Mesothelial cell of epicardium (in vitro differentiated cells): ENCODE results near the gene RNF223. TPM values are rescaled to one million over a fixed set of nuclear protein-coding genes. Genes with fewer than 3 reads are reported as not detected.

ENCODE experiments used
- DNase-seq, 2 experiments: peaks; one replicate each; pipeline ENCODE4 v3.0.0; 2021; ENCODE audit warnings: low spot score in 2 of 2; ENCODE audit not compliant: unreplicated experiment in 2 of 2
- H3K27ac Mint-ChIP-seq: 2 replicates; pipeline ENCODE4 v1.8.0; 2021; ENCODE audit warnings: mixed read lengths
- H3K27me3 Mint-ChIP-seq: 2 replicates; pipeline ENCODE4 v1.8.0; 2021; ENCODE audit warnings: low read depth, mixed read lengths
- H3K36me3 Mint-ChIP-seq: 2 replicates; pipeline ENCODE4 v1.8.0; 2021; ENCODE audit warnings: mixed read lengths
- H3K4me1 Mint-ChIP-seq: 2 replicates; pipeline ENCODE4 v1.8.0; 2021; ENCODE audit warnings: mixed read lengths
- H3K4me3 Mint-ChIP-seq: 2 replicates; pipeline ENCODE4 v1.8.0; 2021; ENCODE audit warnings: mild to moderate bottlenecking, moderate library complexity, mixed read lengths
- H3K9me3 Mint-ChIP-seq: 2 replicates; pipeline ENCODE4 v1.8.0; 2021; ENCODE audit warnings: mixed read lengths
- total RNA-seq: library from RNA; stranded (reverse); gene quantifications from 3 replicates; pipeline ENCODE4 v1.2.1, GENCODE V29; 2021
- TF ChIP-seq, protein P1 (sequence below): fragments of 200-600 bp; sonication (generic); IDR thresholded peaks from one replicate; pipeline ENCODE4 v1.5.0; 2021; ENCODE audit warnings: antibody characterized with exemption; ENCODE audit not compliant: unreplicated experiment

The RNF223 gene
- total RNA-seq, 1 donor from 2014 or later, result 0.27 TPM

DNA sequence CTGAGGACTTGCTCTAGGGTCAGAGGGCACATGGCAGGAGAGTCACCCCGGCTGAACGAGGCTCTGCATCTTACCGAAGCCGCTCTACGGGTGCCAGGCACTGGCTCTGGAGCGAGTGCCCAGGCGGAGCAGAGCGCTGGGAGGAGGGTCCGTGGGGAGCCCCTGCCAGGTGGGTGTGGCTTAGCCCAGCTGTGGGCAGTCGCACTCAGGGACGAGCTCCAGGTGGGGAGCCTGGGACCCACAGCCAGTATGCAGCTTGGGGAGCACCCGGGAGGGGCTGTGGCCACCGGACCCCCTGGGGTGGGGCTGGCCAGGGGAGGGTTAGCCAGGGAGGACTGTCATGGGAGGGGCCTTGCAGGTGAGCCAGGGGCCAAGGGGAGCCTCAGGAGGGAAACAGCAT, 50.4 kb downstream of the RNF223 start:
- DNase-seq, result no peak
- H3K27ac Mint-ChIP-seq, result peak overlapping the region; percentile 79
- H3K27me3 Mint-ChIP-seq, result no peaks in the 10 kb centered on the region
- no peak overlapping the region for H3K4me3 Mint-ChIP-seq
- H3K9me3 Mint-ChIP-seq, result no peaks in the 10 kb centered on the region
- TF ChIP-seq, protein P1, sequence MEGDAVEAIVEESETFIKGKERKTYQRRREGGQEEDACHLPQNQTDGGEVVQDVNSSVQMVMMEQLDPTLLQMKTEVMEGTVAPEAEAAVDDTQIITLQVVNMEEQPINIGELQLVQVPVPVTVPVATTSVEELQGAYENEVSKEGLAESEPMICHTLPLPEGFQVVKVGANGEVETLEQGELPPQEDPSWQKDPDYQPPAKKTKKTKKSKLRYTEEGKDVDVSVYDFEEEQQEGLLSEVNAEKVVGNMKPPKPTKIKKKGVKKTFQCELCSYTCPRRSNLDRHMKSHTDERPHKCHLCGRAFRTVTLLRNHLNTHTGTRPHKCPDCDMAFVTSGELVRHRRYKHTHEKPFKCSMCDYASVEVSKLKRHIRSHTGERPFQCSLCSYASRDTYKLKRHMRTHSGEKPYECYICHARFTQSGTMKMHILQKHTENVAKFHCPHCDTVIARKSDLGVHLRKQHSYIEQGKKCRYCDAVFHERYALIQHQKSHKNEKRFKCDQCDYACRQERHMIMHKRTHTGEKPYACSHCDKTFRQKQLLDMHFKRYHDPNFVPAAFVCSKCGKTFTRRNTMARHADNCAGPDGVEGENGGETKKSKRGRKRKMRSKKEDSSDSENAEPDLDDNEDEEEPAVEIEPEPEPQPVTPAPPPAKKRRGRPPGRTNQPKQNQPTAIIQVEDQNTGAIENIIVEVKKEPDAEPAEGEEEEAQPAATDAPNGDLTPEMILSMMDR, result no peak
- H3K4me1 Mint-ChIP-seq, result peaks cover 38% of the 10 kb centered on the region
- H3K36me3 Mint-ChIP-seq, result no peaks in the 10 kb centered on the region

DNA sequence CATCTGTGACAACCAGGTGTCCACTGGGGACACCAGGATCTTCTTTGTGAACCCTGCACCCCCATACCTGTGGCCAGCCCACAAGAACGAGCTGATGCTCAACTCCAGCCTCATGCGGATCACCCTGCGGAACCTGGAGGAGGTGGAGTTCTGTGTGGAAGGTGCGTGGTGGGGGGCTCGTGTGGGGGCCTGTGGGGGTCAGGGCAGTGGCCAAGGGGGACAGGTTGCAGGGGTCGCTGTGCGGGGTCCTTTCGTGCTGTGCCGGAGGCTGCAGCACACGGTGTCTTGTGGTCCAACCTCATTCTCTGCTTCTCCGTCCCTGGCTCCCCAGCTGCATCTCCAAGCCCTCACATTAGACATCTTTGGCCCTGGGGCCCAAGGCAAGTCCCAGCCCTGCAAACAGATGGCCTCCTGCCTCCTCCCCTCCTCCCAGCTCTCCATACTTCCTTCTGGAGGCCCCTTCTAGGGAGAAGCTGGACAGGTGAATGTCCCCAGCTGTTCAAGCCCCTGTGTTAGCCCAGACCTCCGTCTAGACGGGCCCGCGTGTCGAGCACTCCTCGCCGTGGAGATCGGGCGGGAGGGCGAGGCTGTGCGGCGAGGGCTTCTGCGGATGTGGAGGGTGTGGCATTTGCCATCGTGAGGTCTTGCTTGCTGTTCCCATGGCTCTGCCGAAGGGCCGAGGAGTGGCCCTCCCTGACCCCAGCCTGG, 51.6 kb downstream of the RNF223 start:
- Mint-ChIP-seq H3K27ac (peak overlapping the region; percentile 25), H3K4me3 (peak overlapping the region; percentile 78), H3K27me3 (no peaks in the 10 kb centered on the region), H3K9me3 (no peaks in the 10 kb centered on the region), H3K4me1 (peaks cover 37% of the 10 kb centered on the region), H3K36me3 (no peaks in the 10 kb centered on the region)
- TF ChIP-seq, protein P1, result no peak
- no peak for DNase-seq

DNA sequence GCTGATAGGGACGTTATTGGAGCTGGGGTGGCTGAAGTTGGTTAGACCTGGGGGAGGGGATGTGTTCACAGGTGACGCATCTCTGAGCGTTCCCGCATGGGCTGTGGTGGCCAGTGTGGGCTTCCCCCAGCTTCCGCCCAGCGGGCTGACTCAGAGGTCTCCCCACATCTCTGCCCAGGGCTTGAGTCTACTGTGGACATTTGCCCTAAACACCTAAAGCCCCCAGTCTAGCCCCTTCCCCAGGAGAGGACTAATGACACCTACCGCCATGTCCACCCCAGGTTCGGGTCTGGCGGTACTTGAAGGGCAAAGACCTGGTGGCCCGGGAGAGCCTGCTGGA, 52.2 kb downstream of the RNF223 start:
- no peaks in the 10 kb centered on the region for H3K27me3 Mint-ChIP-seq
- TF ChIP-seq, protein P1, result no peak
- H3K4me3 Mint-ChIP-seq, result peak overlapping the region; percentile 78
- peaks cover 38% of the 10 kb centered on the region for H3K4me1 Mint-ChIP-seq
- no peak overlapping the region for H3K27ac Mint-ChIP-seq
- DNase-seq, result no peak
- no peaks in the 10 kb centered on the region for H3K9me3 Mint-ChIP-seq
- H3K36me3 Mint-ChIP-seq, result peaks cover 3% of the 10 kb centered on the region

DNA sequence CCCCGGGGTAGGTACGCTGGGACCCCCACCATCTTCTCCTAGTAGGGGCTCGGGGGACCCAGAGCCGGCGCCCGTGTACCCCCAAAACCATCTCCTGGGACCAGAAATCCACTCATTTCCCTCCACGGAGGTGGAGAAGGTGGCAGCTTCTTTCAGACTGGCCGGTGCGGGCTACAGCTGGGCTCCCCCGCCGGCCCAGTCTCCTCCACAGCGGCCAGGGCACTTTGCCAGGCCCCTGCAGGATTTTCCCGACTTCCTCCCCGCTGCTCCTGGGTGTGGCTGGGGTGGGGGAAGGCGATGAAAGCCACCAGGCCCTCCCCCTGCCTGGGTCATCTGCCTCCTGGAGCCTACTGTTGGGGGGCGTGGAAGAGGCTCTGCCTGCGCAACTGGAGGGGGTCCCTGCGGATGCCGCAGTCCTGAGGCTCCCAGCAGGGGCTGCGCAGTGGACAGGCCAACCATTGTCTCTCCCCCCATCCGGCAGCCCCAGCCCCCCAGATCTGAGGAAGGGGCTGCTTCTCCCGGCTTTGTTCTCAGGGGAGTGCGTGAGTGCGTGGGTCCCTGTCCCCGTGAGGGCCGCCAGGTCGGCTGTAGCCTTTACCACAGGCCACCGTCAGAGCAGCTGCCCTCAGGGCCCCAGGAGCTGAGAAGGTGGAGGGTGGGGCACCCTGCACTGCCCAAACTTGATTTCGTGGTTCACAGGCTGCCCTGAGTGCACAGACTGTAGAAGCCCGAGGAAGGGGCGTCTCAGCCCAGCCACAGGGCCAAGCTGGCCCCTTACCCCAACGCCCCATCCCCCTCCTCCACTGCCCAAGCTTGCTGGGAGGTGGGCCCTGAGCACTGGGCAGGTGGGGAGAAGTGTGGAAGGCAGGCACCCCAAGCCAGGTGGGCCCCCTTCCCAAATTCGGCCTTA, 52.8 kb downstream of the RNF223 start:
- Mint-ChIP-seq H3K27me3 (no peaks in the 10 kb centered on the region), H3K4me1 (peaks cover 35% of the 10 kb centered on the region), H3K36me3 (peaks cover 3% of the 10 kb centered on the region), H3K9me3 (no peaks in the 10 kb centered on the region), H3K4me3 (peak overlapping the region; percentile 78), H3K27ac (peak overlapping the region; percentile 79)
- DNase-seq, result no peak
- TF ChIP-seq, protein P1, result no peak

Other genes starting within 250 kb of the RNF223 start
- 303 to 325 TPM (median 313 TPM) in 3 replicates for gene SAMD11, start 150.4 kb downstream of the RNF223 start, total RNA-seq
- gene NOC2L, start 115.0 kb downstream of the RNF223 start, total RNA-seq, result 69.3 to 73.1 TPM (median 69.8 TPM) in 3 replicates
- 44.7 to 49.8 TPM (median 47.0 TPM) in 3 replicates for gene KLHL17, start 113.7 kb downstream of the RNF223 start, total RNA-seq
- gene PLEKHN1, start 107.8 kb downstream of the RNF223 start, total RNA-seq, result 33.6 to 36.0 TPM (median 34.4 TPM) in 3 replicates
- 1.6 to 2.8 TPM (median 2.7 TPM) in 3 replicates for gene PERM1, start 92.2 kb downstream of the RNF223 start, total RNA-seq
- 87.7 to 92.1 TPM (median 92.0 TPM) in 3 replicates for gene HES4, start 74.2 kb downstream of the RNF223 start, total RNA-seq
- gene ISG15, start 60.8 kb downstream of the RNF223 start, total RNA-seq, result 112 to 139 TPM (median 123 TPM) in 3 replicates
- gene AGRN, start 54.2 kb downstream of the RNF223 start, total RNA-seq, result 502 to 532 TPM (median 514 TPM) in 3 replicates
- gene C1orf159, start 41.8 kb upstream of the RNF223 start, total RNA-seq, result 28.4 to 32.8 TPM (median 31.8 TPM) in 3 replicates
- gene TTLL10, start 99.6 kb upstream of the RNF223 start, total RNA-seq, result 0.32 to 0.47 TPM in 2 of 3 replicates, not detected in the other
- gene TNFRSF18, start 132.3 kb upstream of the RNF223 start, total RNA-seq, result 0.51 to 1.2 TPM (median 0.93 TPM) in 3 replicates
- 0.18 to 0.34 TPM (median 0.29 TPM) in 3 replicates for gene TNFRSF4, start 139.8 kb upstream of the RNF223 start, total RNA-seq
- gene SDF4, start 157.7 kb upstream of the RNF223 start, total RNA-seq, result 103 to 110 TPM (median 108 TPM) in 3 replicates
- 32.1 to 34.1 TPM (median 33.4 TPM) in 3 replicates for gene B3GALT6, start 157.9 kb upstream of the RNF223 start, total RNA-seq
- 10.2 to 12.2 TPM (median 10.4 TPM) in 3 replicates for gene C1QTNF12, start 172.4 kb upstream of the RNF223 start, total RNA-seq
- gene UBE2J2, start 199.5 kb upstream of the RNF223 start, total RNA-seq, result 67.3 to 76.6 TPM (median 75.7 TPM) in 3 replicates
- gene SCNN1D, start 206.1 kb upstream of the RNF223 start, total RNA-seq, result 16.0 to 17.5 TPM (median 16.8 TPM) in 3 replicates
- 85.5 to 97.3 TPM (median 91.0 TPM) in 3 replicates for gene ACAP3, start 233.6 kb upstream of the RNF223 start, total RNA-seq
- gene PUSL1, start 234.3 kb upstream of the RNF223 start, total RNA-seq, result 12.7 to 14.5 TPM (median 14.2 TPM) in 3 replicates